ENCODE results near the gene LSP1.
A peak's percentile ranks its signal among the peaks of the same experiment; 100 is the strongest.

The LSP1 gene

GRCh38 chr11:1837171-1838076 is 15.5 kb upstream of the LSP1 start:
- peak; percentile 91 for DNase-seq (ENCODE audit: low spot score)

GRCh38 chr11:1838077-1838425 is 14.8 kb upstream of the LSP1 start:
- DNase-seq (ENCODE audit: low spot score) = no peak

- no peak for DNase-seq (ENCODE audit: low spot score)
These were observed 14.3 kb upstream of the LSP1 start, which contains the start of gene TNNI2 for GRCh38 chr11:1838426-1839144. Gene TNNI2, plus strand, starts transcription at chr11:1838981. Its CDS starts 716 bp downstream, at chr11:1839697.

GRCh38 chr11:1839204-1839923 is 13.5 kb upstream of the LSP1 start:
- no peak for DNase-seq (ENCODE audit: low spot score)

GRCh38 chr11:1839924-1840779 is 12.7 kb upstream of the LSP1 start:
- DNase-seq (ENCODE audit: low spot score) = no peak

GRCh38 chr11:1840780-1841480 is 12.0 kb upstream of the LSP1 start:
- no peak for DNase-seq (ENCODE audit: low spot score)

GRCh38 chr11:1841511-1842148 is 11.3 kb upstream of the LSP1 start:
- DNase-seq (ENCODE audit: low spot score) = no peak

- DNase-seq (ENCODE audit: low spot score) = no peak
These were observed 10.5 kb upstream of the LSP1 start for GRCh38 chr11:1842149-1843097.

GRCh38 chr11:1843098-1843473 is 9.8 kb upstream of the LSP1 start:
- no peak for DNase-seq (ENCODE audit: low spot score)

- DNase-seq (ENCODE audit: low spot score) = no peak
These were observed 9.1 kb upstream of the LSP1 start for GRCh38 chr11:1843796-1844195.

- no peak for DNase-seq (ENCODE audit: low spot score)
These were observed 8.4 kb upstream of the LSP1 start for GRCh38 chr11:1844221-1845094.

GRCh38 chr11:1845095-1845429 is 7.8 kb upstream of the LSP1 start:
- DNase-seq (ENCODE audit: low spot score) = no peak

GRCh38 chr11:1845561-1846452 is 7.1 kb upstream of the LSP1 start:
- no peak for DNase-seq (ENCODE audit: low spot score)

- DNase-seq (ENCODE audit: low spot score) = no peak
These were observed 6.4 kb upstream of the LSP1 start for GRCh38 chr11:1846453-1846932.

GRCh38 chr11:1847006-1847735 is 5.7 kb upstream of the LSP1 start:
- DNase-seq (ENCODE audit: low spot score) = no peak

GRCh38 chr11:1847926-1848639 is 4.8 kb upstream of the LSP1 start:
- no peak for DNase-seq (ENCODE audit: low spot score)

Data from left forelimb (tissue), 1 donor.